H1 (cell line): ENCODE data around the gene RGS17. TPM values are rescaled to one million over a fixed set of nuclear protein-coding genes. Genes with fewer than 3 reads are reported as not detected.

Experiments used
- CTCF ChIA-PET: fragments of 300-600 bp; sonication (Branson Sonifier 250); formaldehyde crosslinking; loops from one replicate; lab custom pipeline; 2021; ENCODE audit not compliant: partially characterized antibody; lab: Charles Lee
- POLR2A ChIA-PET: fragments of 300-600 bp; sonication (Branson Sonifier 250); formaldehyde crosslinking; loops from one replicate; lab custom pipeline; 2021; ENCODE audit warnings: inconsistent platforms; ENCODE audit not compliant: partially characterized antibody; lab: Charles Lee
- DNase-seq, 2 experiments: peaks; one replicate each; pipeline versions ENCODE4 v3.0.0 to v3.0.0-alpha.2; 2010 to 2022; ENCODE audit warnings: low spot score in 2 of 2, low read depth in 1 of 2, mixed read lengths in 1 of 2
- FAIRE-seq: peaks from 2 replicates; lab custom pipeline; 2011; peaks lifted over from hg19 to GRCh38; lab: Jason Lieb, UNC
- H2AFZ ChIP-seq: 2 replicates; pipeline ENCODE4 v1.8.1; 2012; ENCODE audit warnings: low read length, inconsistent platforms
- H2AK5ac ChIP-seq: 2 replicates; pipeline ENCODE4 v1.6.1; 2013; ENCODE audit warnings: low read depth, low read length
- H2BK120ac ChIP-seq: replicated peaks from 2 replicates; pipeline ENCODE3; 2013; ENCODE audit warnings: low read depth, low read length, inconsistent platforms
- H2BK12ac ChIP-seq: 2 replicates; pipeline ENCODE4 v1.6.1; 2013; ENCODE audit warnings: low read depth, low read length
- H2BK15ac ChIP-seq: 2 replicates; pipeline ENCODE4 v1.6.1; 2013; ENCODE audit warnings: low read length
- H2BK20ac ChIP-seq: 2 replicates; pipeline ENCODE4 v1.6.1; 2013; ENCODE audit warnings: low read length
- H2BK5ac ChIP-seq: 2 replicates; pipeline ENCODE4 v1.6.1; 2013; ENCODE audit warnings: low read depth, low read length
- H3K14ac ChIP-seq: 2 replicates; pipeline ENCODE4 v1.6.1; 2013; ENCODE audit warnings: inconsistent platforms; ENCODE audit not compliant: insufficient read length
- H3K18ac ChIP-seq: 2 replicates; pipeline ENCODE4 v1.6.1; 2013; ENCODE audit warnings: low read length; ENCODE audit errors: extremely low read depth
- H3K23ac ChIP-seq: 2 replicates; pipeline ENCODE4 v1.6.1; 2013; ENCODE audit warnings: inconsistent platforms; ENCODE audit not compliant: insufficient read length
- H3K23me2 ChIP-seq: 2 replicates; pipeline ENCODE4 v1.6.1; 2013; ENCODE audit warnings: low read depth, low read length
- H3K27ac ChIP-seq: 2 replicates; pipeline ENCODE4 v1.6.1; 2011; ENCODE audit warnings: low read depth, low read length, inconsistent platforms
- H3K27me3 ChIP-seq, 4 experiments: replicated peaks in 1 of 4; 1 replicate in 1 of 4; 2 replicates in 3 of 4; pipeline versions ENCODE4 v1.6.1 to v1.8.1; 2011 to 2013; ENCODE audit warnings: low read length in 3 of 4, mild to moderate bottlenecking in 3 of 4, inconsistent platforms in 2 of 4, mixed read lengths in 2 of 4, moderate library complexity in 1 of 4; ENCODE audit not compliant: control insufficient read depth in 3 of 4, insufficient read depth in 3 of 4; ENCODE audit errors: extremely low read depth in 1 of 4
- H3K36me3 ChIP-seq, 4 experiments: 2 replicates each; pipeline versions ENCODE4 v1.6.1 to v1.8.1; 2011 to 2013; ENCODE audit warnings: mild to moderate bottlenecking in 4 of 4, low read length in 3 of 4, moderate library complexity in 2 of 4, control low read depth in 1 of 4, inconsistent platforms in 1 of 4; ENCODE audit not compliant: insufficient read depth in 4 of 4, control insufficient read depth in 2 of 4
- H3K4ac ChIP-seq: replicated peaks from 2 replicates; pipeline ENCODE3; 2013; ENCODE audit warnings: low read length, low read depth, mixed read lengths, inconsistent platforms; ENCODE audit not compliant: insufficient read length
- H3K4me1 ChIP-seq, 4 experiments: replicated peaks in 1 of 4; 1 replicate in 1 of 4; 2 replicates in 3 of 4; pipeline versions ENCODE4 v1.6.1 to v1.8.1; 2011 to 2013; ENCODE audit warnings: low read length in 3 of 4, inconsistent platforms in 2 of 4, mixed read lengths in 1 of 4; ENCODE audit not compliant: insufficient read depth in 4 of 4, control insufficient read depth in 3 of 4
- H3K4me2 ChIP-seq, 2 experiments: 2 replicates each; pipeline versions ENCODE4 v1.6.1 to v1.8.1; 2011 to 2013; ENCODE audit warnings: low read depth in 2 of 2, low read length in 2 of 2, control low read depth in 1 of 2, inconsistent platforms in 1 of 2, mild to moderate bottlenecking in 1 of 2; ENCODE audit not compliant: insufficient read depth in 1 of 2
- H3K4me3 ChIP-seq, 4 experiments: fragments of 200-600, 300-600 bp in 1 of 4; sonication (generic), shearing (Covaris generic), sonication (Bioruptor Twin) in 1 of 4; 2 replicates each; pipeline versions ENCODE4 v1.5.1 to v1.8.1; 2011 to 2016; ENCODE audit warnings: low read length in 4 of 4, low read depth in 3 of 4, control low read depth in 2 of 4, inconsistent platforms in 2 of 4, mild to moderate bottlenecking in 2 of 4, mixed read lengths in 1 of 4, moderate library complexity in 1 of 4; ENCODE audit not compliant: insufficient read depth in 2 of 4; ENCODE audit errors: extremely low read depth in 1 of 4
- H3K56ac ChIP-seq: replicated peaks from 2 replicates; pipeline ENCODE3; 2013; ENCODE audit warnings: low read depth, mild to moderate bottlenecking, mixed read lengths, low read length, inconsistent platforms; ENCODE audit not compliant: insufficient read length
- H3K79me1 ChIP-seq: 2 replicates; pipeline ENCODE4 v1.6.1; 2013; ENCODE audit warnings: low read depth, low read length, control low read depth
- H3K79me2 ChIP-seq, 2 experiments: 2 replicates each; pipeline versions ENCODE4 v1.6.1 to v1.8.1; 2012 to 2013; ENCODE audit warnings: low read length in 2 of 2, mild to moderate bottlenecking in 2 of 2, inconsistent platforms in 1 of 2; ENCODE audit not compliant: insufficient read depth in 2 of 2, control insufficient read depth in 1 of 2
- H3K9ac ChIP-seq, 4 experiments: replicated peaks in 1 of 4; 1 replicate in 1 of 4; 2 replicates in 3 of 4; pipeline versions ENCODE4 v1.6.1 to v1.8.1; 2011 to 2013; ENCODE audit warnings: low read depth in 3 of 4, low read length in 3 of 4, control low read depth in 2 of 4, mild to moderate bottlenecking in 2 of 4, moderate library complexity in 2 of 4, inconsistent platforms in 1 of 4; ENCODE audit errors: extremely low read depth in 1 of 4
- H3K9me3 ChIP-seq, 2 experiments: 2 replicates each; pipeline versions ENCODE4 v1.6.1 to v1.8.1; 2012 to 2013; ENCODE audit warnings: mild to moderate bottlenecking in 2 of 2, moderate library complexity in 2 of 2, control low read depth in 1 of 2, inconsistent platforms in 1 of 2, low read depth in 1 of 2, low read length in 1 of 2, mixed read lengths in 1 of 2; ENCODE audit not compliant: insufficient read depth in 2 of 2
- H4K20me1 ChIP-seq, 2 experiments: replicated peaks in 1 of 2; 2 replicates each; pipeline versions ENCODE3 to v1.8.1; 2011 to 2013; ENCODE audit warnings: inconsistent platforms in 2 of 2, low read length in 2 of 2, mild to moderate bottlenecking in 1 of 2; ENCODE audit not compliant: insufficient read depth in 2 of 2, control insufficient read depth in 1 of 2
- H4K5ac ChIP-seq: 2 replicates; pipeline ENCODE4 v1.6.1; 2013; ENCODE audit warnings: low read length, low read depth, mixed read lengths, inconsistent platforms; ENCODE audit not compliant: insufficient read length
- H4K8ac ChIP-seq: 2 replicates; pipeline ENCODE4 v1.8.0; 2013; ENCODE audit warnings: mild to moderate bottlenecking, moderate library complexity, low read length, inconsistent platforms; ENCODE audit not compliant: insufficient read depth; ENCODE audit errors: extremely low read depth
- H4K91ac ChIP-seq: replicated peaks from 2 replicates; pipeline ENCODE3; 2013; ENCODE audit warnings: low read length, mixed read lengths, inconsistent platforms; ENCODE audit not compliant: insufficient read length
- CHD7 ChIP-seq: fragments of 300-600 bp; sonication (generic); IDR thresholded peaks from 2 replicates; pipeline ENCODE4 v1.7.1; 2012; ENCODE audit warnings: low read length, moderate library complexity, mild to moderate bottlenecking, inconsistent platforms; ENCODE audit not compliant: insufficient replicate concordance
- polyA plus RNA-seq, 7 experiments: library from polyadenylated mRNA; depleted of rRNA in 3 of 7; stranded (reverse) in 5 of 7; unstranded in 2 of 7; fragments of >200 nt in 5 of 7; fragments of 200-250 nt in 2 of 7; gene quantifications; 1 replicate in 5 of 7; 2 replicates in 1 of 7; 4 replicates in 1 of 7; pipeline versions ENCODE4 v1.2.1 to v1.2.3, GENCODE V29; 2011 to 2013; ENCODE audit warnings: missing spikeins in 2 of 7, mixed read lengths in 2 of 7
- total RNA-seq: library from RNA; stranded (reverse); fragmentation: NEBNext Ultra II Directional; extraction: Animal tissue kit (Norgen Biotek cat#: 25700); gene quantifications from 2 replicates; pipeline ENCODE4 v1.2.1, GENCODE V29; 2021

The RGS17 gene
- total and polyA plus RNA-seq, 2 of the 8 experiments (the other 6 are each of a cell fraction or from before 2014, with no cell fraction given): 2.0 to 12.2 TPM

- no peak overlapping the region for H4K8ac ChIP-seq
- peaks cover 0 to 7% of the 10 kb centered on the region in 2 experiments; a peak in 1 of 4 replicates for H3K79me2 ChIP-seq
- DNase-seq: no peak
- no peak overlapping the region for H2BK120ac ChIP-seq
- H3K18ac ChIP-seq: no peak overlapping the region
- no peak for FAIRE-seq
- no peaks in the 10 kb centered on the region for H3K27me3 ChIP-seq
- H3K4me2 ChIP-seq: no peak overlapping the region
- H4K5ac ChIP-seq: no peak overlapping the region
- H2BK12ac ChIP-seq: no peak overlapping the region
- no peak overlapping the region for H2AFZ ChIP-seq
- H3K79me1 ChIP-seq: no peaks in the 10 kb centered on the region
- H3K36me3 ChIP-seq: no peaks in the 10 kb centered on the region
- H2AK5ac ChIP-seq: no peak overlapping the region
- no peak overlapping the region for H3K56ac ChIP-seq
- H3K14ac ChIP-seq: no peak overlapping the region
- no peak overlapping the region for H3K4ac ChIP-seq
- ChIA-PET POLR2A (no interaction called here), CTCF (no interaction called here)
- no peak overlapping the region for H3K23ac ChIP-seq
- H3K23me2 ChIP-seq: no peaks in the 10 kb centered on the region
- no peak overlapping the region for H2BK20ac ChIP-seq
- no peak overlapping the region for H4K91ac ChIP-seq
- H3K9me3 ChIP-seq: peaks cover 0 to 5% of the 10 kb centered on the region in 2 experiments; a peak in 2 of 4 replicates
- H3K4me1 ChIP-seq: peaks cover under 1 to 6% (median 4%) of the 10 kb centered on the region in 4 experiments; a peak in 4 of 7 replicates
- H3K9ac ChIP-seq: no peak overlapping the region
- H2BK5ac ChIP-seq: no peak overlapping the region
- no peak overlapping the region for H3K27ac ChIP-seq
- H4K20me1 ChIP-seq: no peaks in the 10 kb centered on the region
- no peak overlapping the region for H3K4me3 ChIP-seq
- no peak overlapping the region for H2BK15ac ChIP-seq
- no peak for TF ChIP-seq CHD7
These were observed 67.1 kb downstream of the RGS17 start for GRCh38 chr6:153063936-153064335.
